GM18870 (cell line): ENCODE measurements around the gene KIRREL3.
A peak's percentile ranks its signal among the peaks of the same experiment; 100 is the strongest.
"Not testable (repeated sequence)": the region's sequence is repeated elsewhere in the genome, so short reads cannot be mapped to it uniquely, and the experiment has no call there.

Experiments used
- ATAC-seq: cut with Tn5 transposase; IDR thresholded peaks from one replicate; pipeline ENCODE4 v1.9.1; 2021; ENCODE audit warnings: moderate library complexity; ENCODE audit not compliant: unreplicated experiment

Gene KIRREL3

DNA sequence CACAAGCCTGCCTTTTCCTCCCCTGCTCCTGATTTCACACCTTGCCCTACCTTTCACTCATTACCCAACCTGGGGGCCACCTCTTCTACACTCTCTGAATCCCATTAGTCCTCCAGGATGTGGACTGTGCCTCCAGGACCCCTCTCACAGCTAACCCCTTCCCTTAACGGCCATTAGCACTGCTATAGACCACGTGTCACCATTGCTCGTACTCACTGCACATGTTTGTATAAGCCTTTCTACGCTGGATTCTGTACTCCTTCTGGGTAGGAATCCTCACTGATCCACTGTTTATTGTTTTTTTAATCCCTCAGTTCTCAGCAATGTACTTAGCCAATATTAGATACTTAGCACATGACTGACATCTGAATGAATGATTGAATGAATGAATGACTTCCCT lies 40.9 kb downstream of the KIRREL3 start:
- no peak for ATAC-seq

GRCh38 chr11:126956635-126957034 lies 43.9 kb downstream of the KIRREL3 start:
- no peak for ATAC-seq

DNA sequence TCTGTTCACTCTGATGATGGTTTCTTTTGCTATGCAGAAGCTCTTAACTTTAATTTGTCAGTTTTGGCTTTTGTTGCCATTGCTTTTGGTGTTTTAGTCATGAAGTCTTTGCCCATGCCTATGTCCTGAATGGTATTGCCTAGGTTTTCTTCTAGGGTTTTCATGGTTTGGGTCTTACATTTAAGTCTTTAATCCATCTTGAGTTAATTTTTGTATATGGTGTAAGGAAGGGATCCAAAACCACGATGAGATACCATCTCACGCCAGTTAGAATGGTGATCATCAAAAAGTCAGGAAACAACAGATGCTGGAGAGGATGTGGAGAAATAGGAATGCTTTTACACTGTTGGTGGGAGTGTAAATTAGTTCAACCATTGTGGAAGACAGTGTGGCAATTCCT lies 48.0 kb downstream of the KIRREL3 start:
- ATAC-seq, result not testable (repeated sequence)

DNA sequence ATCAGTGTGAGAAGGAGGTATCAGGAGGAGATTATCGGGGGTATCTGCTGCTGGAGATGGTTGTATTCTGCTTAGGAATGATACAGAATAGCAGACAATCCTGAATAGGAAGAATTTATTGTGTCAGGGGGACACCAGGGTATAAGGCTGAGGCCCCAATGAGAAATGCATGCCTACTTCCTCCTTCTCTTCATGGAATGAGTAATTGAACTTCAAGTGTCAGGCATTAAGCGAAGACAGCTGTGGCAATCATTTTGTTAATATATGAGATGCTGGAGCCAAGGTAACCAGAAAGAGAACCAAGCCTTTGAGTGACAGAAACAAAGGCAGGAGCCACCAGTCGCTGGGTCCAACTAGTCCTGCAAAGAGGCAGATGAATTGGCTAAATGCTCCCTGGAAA lies 49.1 kb downstream of the KIRREL3 start:
- ATAC-seq, result peak; percentile 58

DNA sequence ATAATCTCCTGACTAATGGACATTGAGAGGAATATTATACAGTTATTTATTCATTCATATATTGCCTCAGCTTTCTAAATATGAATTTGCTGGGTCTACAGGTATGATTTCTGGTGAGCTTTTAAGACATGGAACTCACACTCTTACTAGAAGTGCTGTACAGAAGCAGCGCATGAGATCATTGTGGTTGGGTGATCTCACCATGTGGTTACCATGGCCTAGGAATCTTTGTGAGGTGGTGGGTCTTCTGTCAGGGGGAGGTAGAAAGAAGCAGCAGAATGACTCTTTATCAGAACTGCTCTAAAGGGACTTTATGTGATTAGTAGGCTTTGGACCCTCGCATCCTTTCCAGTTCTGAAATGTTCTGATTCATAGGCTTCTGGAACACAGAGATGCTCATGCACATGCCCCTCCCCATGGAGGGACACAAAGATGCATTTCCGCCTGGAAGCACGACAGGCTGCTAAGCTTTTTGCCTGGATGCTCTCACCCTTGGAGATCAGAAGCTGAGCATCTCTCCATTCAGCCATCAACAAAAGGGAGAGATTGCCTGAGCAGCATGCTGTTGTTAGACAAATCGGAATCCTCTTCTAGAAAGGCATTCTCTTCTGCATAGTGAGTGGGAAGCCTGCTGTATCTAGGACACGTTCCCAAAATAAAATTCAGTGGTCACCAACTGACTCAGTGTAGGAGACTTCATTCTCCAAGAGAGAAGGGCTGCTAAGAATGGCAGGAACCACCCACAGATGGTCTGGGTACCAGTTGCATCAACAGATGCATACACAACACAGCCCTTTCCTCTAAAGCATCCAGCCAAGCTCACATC lies 51.3 kb downstream of the KIRREL3 start:
- no peak for ATAC-seq

GRCh38 chr11:126948563-126948962 lies 52.0 kb downstream of the KIRREL3 start:
- ATAC-seq, result no peak

DNA sequence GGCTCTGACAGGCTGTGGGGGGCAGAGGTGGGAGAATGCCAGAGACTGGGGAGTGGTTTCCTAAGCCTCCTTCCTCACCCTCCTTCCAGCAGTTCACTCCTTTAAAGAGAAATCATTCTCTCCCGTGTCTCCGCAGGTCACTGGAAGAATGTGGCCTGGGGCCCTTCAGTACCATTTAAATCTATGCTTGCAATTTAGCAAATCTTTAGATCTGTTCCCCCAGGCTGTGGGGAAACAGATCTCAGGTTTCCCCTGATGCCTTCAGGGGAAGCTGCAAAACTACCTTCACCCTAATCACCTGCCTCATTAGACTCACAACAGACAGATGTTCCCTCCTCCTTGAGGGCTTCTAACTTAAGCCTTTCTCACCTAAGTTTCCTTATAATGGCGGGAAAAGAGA lies 55.3 kb downstream of the KIRREL3 start:
- no peak for ATAC-seq

DNA sequence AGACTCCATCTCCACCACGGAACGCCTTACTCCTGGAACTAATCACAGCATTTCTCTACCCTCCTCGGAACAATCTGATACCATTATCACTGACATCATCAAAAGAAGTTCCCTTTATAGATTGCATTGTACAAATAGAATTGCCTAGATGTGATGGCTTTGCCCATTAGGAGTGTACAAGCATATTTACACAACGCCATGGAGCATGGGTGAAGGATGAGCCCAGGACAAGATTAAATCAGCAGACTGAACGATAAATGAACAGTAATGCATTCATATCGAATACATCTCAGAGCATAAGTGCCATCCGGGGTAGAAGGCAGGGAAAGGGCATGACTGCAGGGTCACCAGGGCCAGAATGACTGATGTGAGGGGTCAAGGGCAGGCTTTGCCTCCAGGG lies 57.3 kb downstream of the KIRREL3 start:
- no peak for ATAC-seq

DNA sequence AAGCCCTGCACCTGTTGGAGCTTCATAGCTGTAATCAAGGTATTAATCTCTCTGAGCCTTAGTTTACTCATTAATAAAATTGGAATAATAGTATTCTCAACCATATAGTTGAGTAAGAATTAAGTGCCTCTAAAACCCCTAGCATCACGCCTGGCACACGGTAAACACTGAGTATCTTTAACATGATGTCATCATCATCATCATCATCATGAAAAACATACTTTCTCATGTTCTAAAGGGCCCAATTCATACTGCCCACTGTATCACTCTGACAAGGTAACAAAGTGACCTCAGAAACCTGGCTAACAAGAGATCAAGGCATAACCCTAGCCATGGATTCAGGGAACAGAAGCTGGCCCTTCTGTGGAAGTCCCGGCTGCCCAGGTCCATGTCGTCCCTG lies 58.4 kb downstream of the KIRREL3 start:
- no peak for ATAC-seq

DNA sequence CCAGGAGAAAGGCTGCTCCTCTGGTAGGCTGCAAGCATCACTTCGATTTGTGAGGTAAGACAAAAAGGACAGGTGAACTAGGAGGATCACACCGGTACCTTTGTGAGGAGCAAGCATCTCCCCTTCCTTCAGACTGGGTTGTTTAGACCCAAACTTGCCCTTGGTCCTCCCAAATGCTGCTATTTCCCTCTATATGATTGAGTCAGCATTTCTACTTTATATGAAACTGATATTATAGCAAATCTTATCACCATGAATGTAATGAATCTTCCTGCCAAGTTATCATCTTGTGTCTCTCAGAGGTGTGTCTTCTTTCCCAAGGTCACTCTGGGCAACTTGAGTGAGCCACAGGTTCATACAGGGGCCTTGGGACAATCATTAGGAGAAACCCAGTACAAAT lies 61.0 kb downstream of the KIRREL3 start:
- no peak for ATAC-seq

- no peak for ATAC-seq
Observed at GRCh38 chr11:126938718-126939117, 61.9 kb downstream of the KIRREL3 start.

DNA sequence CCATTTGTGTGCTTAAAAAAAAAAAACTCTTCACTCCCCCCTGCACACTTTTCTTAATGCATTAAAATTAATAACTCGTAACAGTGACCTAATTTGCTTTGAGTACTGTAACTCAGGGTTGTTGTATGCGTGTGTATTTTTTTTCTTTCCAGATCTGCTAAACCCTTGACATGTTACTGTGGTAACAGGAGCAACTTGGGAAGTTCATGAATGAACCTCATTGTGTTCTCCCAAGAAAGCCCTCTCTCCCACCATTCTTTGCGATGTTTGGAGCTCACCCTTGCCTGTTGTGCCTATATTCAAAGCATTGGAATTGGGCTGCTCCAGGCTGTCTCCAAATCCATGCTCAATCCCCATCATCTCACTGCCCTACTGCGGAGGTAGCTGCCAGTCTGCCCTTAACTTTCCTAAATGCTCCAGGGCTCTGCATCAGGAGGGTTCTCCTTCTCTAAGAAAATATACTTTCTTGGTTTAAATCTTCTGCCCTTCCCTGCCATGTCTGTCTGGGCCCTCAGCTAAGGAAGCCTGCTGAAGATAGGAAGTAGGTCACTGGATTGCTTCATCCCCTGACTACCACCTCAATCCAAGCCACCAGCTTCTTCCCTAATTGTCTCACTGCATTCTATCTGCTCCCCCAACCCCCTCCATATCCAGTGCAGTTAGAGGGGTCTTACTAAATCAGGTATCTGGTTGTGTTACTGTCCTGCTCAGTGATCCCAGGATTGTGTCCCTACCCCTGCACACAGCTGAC lies 70.3 kb downstream of the KIRREL3 start:
- no peak for ATAC-seq

- ATAC-seq, result no peak
Observed at GRCh38 chr11:126929179-126930061, 71.2 kb downstream of the KIRREL3 start.

DNA sequence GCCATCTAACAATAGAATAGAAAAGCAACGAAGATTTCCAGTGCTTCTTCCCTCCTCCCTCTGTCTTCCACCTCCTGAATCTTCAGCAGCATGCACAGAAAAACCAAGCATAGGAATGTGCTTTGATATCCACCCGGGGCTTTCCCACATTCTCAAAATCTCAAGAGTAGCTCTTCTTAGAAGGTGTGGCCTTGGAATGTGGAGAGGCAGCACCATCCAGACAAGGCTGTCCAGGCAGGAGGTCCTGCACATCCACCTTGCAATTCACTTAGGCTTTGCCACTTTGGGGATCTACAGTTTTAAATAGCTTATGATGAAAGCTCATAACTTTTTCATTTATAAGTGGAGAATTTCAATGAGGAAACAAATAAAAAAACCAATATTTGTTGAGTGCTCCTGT lies 72.9 kb downstream of the KIRREL3 start:
- no peak for ATAC-seq

DNA sequence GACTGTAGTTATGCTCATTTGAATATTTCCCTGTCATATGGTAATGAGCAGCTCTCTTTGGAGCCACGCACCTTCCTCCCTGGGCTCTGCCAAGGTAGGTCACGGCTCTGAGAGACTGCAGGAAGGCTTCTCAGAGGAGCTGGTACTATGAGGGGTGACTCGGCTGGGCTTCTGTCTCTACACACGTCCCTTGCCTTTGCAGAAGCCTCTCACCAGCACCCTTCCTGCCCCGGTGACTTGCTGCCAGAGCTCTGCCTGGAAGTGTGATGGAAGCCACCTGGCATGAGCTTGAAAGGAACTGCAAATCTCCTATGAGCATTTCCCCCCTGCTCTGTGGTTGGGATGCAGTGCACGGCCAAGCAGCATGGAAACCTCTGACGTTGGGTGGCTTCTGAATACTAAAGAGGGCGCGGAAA lies 74.2 kb downstream of the KIRREL3 start:
- no peak for ATAC-seq

DNA sequence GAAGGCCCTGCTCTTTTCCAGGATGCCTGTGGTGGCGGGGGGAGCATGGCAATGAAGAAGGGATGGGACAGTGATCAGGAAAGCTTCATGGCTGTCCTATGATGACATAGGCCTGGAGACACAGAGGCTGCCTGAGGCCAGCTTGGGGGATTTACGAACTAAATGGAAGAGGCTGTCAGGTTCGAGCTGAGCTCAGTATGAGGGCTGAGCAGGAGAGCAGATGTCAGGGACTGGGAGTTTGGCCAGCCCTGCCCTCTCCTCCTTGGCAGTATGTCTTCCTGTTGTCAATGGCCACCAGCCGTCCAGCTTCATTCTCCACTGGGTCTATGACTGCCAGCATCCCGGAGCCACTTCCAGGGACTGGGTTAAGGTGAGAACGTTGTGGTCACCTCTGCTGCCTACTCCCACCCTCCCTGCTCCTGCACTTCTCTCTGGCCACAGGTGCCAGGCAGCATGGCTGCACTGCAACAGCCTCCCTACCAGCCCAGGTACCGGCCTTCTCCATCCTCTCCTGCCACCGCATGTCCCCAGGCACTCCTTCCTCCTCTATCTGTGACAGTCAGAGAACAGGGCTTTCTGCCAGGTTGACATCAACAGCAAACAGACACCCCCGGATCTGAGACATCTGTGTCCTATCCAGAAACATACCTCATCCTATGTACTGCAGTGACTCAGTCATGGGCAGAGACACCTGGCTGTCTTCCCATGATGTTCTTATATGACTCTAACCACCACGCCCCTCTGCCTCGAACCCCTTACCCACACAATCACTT lies 75.1 kb downstream of the KIRREL3 start:
- no peak for ATAC-seq

- no peak for ATAC-seq
Observed at GRCh38 chr11:126924376-126925040, 76.1 kb downstream of the KIRREL3 start.

- ATAC-seq, result no peak
Observed at GRCh38 chr11:126920833-126921232, 79.7 kb downstream of the KIRREL3 start.

DNA sequence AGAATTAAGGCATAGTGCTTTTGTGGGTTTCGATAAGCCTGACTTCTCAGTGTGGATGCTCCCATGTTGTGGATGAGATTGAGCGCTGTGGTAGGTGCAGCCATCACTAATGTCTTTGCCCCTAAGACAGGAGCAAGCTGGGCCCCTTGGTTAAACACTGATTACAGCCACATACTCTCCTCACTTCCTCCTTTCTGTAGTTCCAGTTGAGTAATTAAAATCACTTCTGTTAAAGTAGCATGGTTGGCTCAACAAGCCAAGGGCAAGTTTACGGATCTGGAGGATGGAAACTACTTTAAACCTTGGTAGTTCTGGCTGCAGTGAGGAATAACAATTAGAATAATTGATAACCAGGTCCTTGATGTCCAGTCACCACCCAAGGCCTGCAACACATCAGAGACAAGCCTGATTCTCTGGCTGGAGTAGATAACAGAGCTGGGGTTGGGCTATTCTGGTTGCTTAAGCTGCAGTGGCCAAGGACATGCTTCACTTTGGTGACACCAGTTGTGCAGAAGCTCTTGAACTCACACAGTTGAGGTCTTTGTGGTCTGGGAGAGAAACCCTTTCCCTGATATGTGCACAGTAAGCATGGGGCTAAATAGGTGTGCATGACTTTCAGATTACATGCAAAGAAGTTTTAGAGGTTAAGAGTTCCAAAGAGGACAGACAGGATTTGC lies 81.3 kb downstream of the KIRREL3 start:
- peak; percentile 43 for ATAC-seq
